Measurements from ENCODE around the gene RRP1.
"Not testable (repeated sequence)": the region's sequence is repeated elsewhere in the genome, so short reads cannot be mapped to it uniquely, and the experiment has no call there.

Gene RRP1

GRCh38 chr21:43835861-43836260, 46.5 kb downstream of the RRP1 start:
- Mint-ChIP-seq H3K4me1 (peaks cover 5% of the 10 kb centered on the region), H3K36me3 (ENCODE audit: low read depth) (no peaks in the 10 kb centered on the region), H3K4me3 (no peak overlapping the region), H3K9me3 (peaks cover 3% of the 10 kb centered on the region), H3K27ac (no peak overlapping the region), H3K27me3 (ENCODE audit: low read depth) (peaks cover 4% of the 10 kb centered on the region)
- no peak for TF ChIP-seq CTCF (IDR thresholded peaks at IDR 0.05; ENCODE audit: unreplicated experiment in 3 of 3)

DNA sequence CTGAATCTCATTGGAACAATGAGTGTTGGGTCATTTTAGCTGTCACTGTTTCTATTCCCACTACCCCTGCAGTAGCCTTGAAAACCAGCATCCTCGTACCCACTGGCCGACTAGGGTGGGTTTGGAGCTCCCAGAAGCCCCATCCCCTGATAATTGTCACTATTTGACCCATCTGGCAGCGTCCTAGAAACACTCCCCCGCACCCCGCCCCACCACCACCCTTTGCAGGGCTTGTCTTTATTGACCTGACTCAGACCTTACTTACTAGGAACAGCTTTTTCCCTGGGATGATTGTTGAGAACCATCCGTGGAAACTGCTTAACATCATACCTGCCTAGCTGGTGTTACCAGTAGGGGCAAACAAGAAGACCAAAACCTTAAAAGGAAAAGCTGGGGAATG, 47.2 kb downstream of the RRP1 start:
- Mint-ChIP-seq H3K4me1 (peaks cover 5% of the 10 kb centered on the region), H3K36me3 (ENCODE audit: low read depth) (no peaks in the 10 kb centered on the region), H3K27me3 (ENCODE audit: low read depth) (peaks cover 4% of the 10 kb centered on the region), H3K9me3 (peaks cover 3% of the 10 kb centered on the region), H3K4me3 (no peak overlapping the region), H3K27ac (no peak overlapping the region)
- TF ChIP-seq CTCF (IDR thresholded peaks at IDR 0.05; ENCODE audit: unreplicated experiment in 3 of 3) = no peak

- H3K36me3 Mint-ChIP-seq (ENCODE audit: low read depth) = no peaks in the 10 kb centered on the region
- no peaks in the 10 kb centered on the region for H3K27me3 Mint-ChIP-seq (ENCODE audit: low read depth)
- no peak for TF ChIP-seq CTCF (IDR thresholded peaks at IDR 0.05; ENCODE audit: unreplicated experiment in 3 of 3)
Measured at GRCh38 chr21:43840259-43840658, 50.9 kb downstream of the RRP1 start.

DNA sequence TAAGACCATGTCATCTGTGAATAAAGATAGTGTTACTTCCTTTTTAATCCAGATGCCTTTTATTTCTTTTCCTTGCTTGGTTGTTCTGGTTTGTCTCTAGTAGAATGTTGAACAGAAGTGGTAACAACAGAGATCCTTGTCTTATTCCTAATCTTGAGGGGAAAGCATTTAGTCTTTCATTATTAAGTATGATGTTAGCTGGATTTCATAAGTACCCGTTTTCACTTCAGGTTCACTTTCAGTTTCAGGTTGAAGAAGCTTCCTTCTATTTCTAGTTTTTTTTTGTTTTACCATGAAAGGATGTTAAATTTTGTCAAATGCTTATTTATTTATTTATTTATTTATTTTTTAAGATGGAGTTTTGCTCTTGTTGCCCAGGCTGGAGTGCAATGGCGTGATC, 53.4 kb downstream of the RRP1 start:
- no peak for TF ChIP-seq CTCF (IDR thresholded peaks at IDR 0.05; ENCODE audit: unreplicated experiment in 3 of 3)
- H3K4me1 Mint-ChIP-seq = peaks cover 5% of the 10 kb centered on the region
- H3K27ac Mint-ChIP-seq = no peak overlapping the region
- H3K4me3 Mint-ChIP-seq = no peak overlapping the region
- H3K9me3 Mint-ChIP-seq = peaks cover 4% of the 10 kb centered on the region
- peaks cover 2% of the 10 kb centered on the region for H3K27me3 Mint-ChIP-seq (ENCODE audit: low read depth)
- H3K36me3 Mint-ChIP-seq (ENCODE audit: low read depth) = no peaks in the 10 kb centered on the region

More at GRCh38 chr21:43840259-43840658, 50.9 kb downstream of the RRP1 start:
- no peak overlapping the region for H3K4me3 Mint-ChIP-seq
- H3K4me1 Mint-ChIP-seq = peaks cover 5% of the 10 kb centered on the region
- H3K9me3 Mint-ChIP-seq = no peaks in the 10 kb centered on the region
- H3K27ac Mint-ChIP-seq = no peak overlapping the region

DNA sequence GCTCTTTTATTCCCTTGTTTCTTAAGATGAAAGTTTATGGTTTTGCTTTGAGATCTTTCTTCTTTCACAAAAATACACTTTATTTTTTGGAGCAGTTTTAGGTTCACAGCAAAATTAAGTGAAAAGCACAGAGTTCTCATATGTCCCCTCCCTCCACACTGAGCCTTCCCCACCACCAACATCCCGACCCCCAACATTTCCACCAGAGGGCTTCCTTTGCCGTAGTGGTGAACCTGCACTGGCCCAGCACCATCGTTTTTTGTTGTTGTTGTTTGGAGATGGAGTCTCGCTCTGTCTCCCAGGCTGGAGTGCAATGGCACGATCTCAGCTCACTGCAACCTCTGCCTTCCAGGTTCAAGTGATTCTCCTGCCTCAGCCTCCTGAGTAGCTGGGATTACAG, 55.5 kb downstream of the RRP1 start:
- not testable (repeated sequence) for H3K36me3 Mint-ChIP-seq (ENCODE audit: low read depth); H3K4me3 Mint-ChIP-seq; H3K27ac Mint-ChIP-seq; H3K9me3 Mint-ChIP-seq; H3K27me3 Mint-ChIP-seq (ENCODE audit: low read depth); H3K4me1 Mint-ChIP-seq

DNA sequence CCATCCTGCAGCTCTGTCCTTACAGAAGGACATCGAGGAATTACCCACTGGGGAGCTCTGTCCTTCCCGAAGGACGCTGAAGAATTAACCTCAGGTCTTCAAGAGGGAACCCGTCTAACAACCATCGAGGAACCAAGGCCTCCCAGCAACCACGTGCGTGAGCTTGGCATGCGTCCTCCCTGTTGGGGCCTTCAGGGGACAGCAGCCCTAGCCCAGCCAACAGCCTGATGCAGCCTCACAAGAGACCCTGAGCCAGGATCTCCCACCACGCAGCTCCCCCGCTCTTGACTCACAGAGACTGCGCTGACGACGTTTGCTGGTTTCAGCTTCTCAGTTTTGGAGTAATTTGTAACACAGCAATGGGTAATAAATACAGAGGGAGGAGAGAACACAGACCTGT, 56.0 kb downstream of the RRP1 start:
- Mint-ChIP-seq H3K9me3 (peaks cover 4% of the 10 kb centered on the region), H3K27ac (no peak overlapping the region), H3K27me3 (ENCODE audit: low read depth) (peaks cover 4% of the 10 kb centered on the region), H3K4me3 (no peak overlapping the region), H3K4me1 (no peaks in the 10 kb centered on the region), H3K36me3 (ENCODE audit: low read depth) (no peaks in the 10 kb centered on the region)
- TF ChIP-seq CTCF (IDR thresholded peaks at IDR 0.05; ENCODE audit: unreplicated experiment in 3 of 3) = no peak
